DOHH2 (cell line): ENCODE data around the gene ARHGEF7.

Source experiments
- H3F3A ChIP-seq: fragments of 200-600 bp; sonication (generic), shearing (Covaris generic); 2 replicates; pipeline ENCODE4 v1.6.0; 2016; ENCODE audit warnings: antibody characterized with exemption, mild to moderate bottlenecking; ENCODE audit not compliant: control insufficient read depth, insufficient read depth
- H3K27ac ChIP-seq: fragments of 200-600 bp; sonication (generic); 2 replicates; pipeline ENCODE4 v1.5.1; 2014; ENCODE audit warnings: low read depth, mild to moderate bottlenecking, low read length, moderate library complexity
- H3K27me3 ChIP-seq: fragments of 200-600 bp; sonication (generic); 2 replicates; pipeline ENCODE4 v1.6.1; 2014; ENCODE audit warnings: mild to moderate bottlenecking, low read length, mixed read lengths; ENCODE audit not compliant: control insufficient read depth
- H3K36me3 ChIP-seq: fragments of 200-600 bp; sonication (generic); 2 replicates; pipeline ENCODE4 v1.6.1; 2014; ENCODE audit warnings: mild to moderate bottlenecking, low read length, moderate library complexity, mixed read lengths; ENCODE audit not compliant: control insufficient read depth
- H3K4me1 ChIP-seq: fragments of 200-600 bp; sonication (generic); 2 replicates; pipeline ENCODE4 v1.6.1; 2014; ENCODE audit warnings: mild to moderate bottlenecking, low read length, mixed read lengths; ENCODE audit not compliant: control insufficient read depth
- H3K4me2 ChIP-seq: fragments of 200-600 bp; sonication (generic); 2 replicates; pipeline ENCODE4 v1.6.0; 2014; ENCODE audit warnings: mild to moderate bottlenecking, low read length, moderate library complexity
- H3K4me3 ChIP-seq: fragments of 200-600 bp; sonication (generic); 2 replicates; pipeline ENCODE4 v1.5.1; 2014; ENCODE audit warnings: mild to moderate bottlenecking, low read length, mixed read lengths
- H3K79me2 ChIP-seq: fragments of 200-600 bp; sonication (generic); 2 replicates; pipeline ENCODE4 v1.6.1; 2014; ENCODE audit warnings: mild to moderate bottlenecking, low read length, mixed read lengths; ENCODE audit not compliant: control insufficient read depth
- H3K9me2 ChIP-seq: fragments of 200-600 bp; sonication (generic); replicated peaks from 2 replicates; pipeline ENCODE4 v1.6.1; 2014; ENCODE audit warnings: mild to moderate bottlenecking, low read length, mixed read lengths; ENCODE audit not compliant: control insufficient read depth
- H3K9me3 ChIP-seq: fragments of 200-600 bp; sonication (generic); 2 replicates; pipeline ENCODE4 v1.6.1; 2014; ENCODE audit warnings: antibody characterized with exemption, low read length, mixed read lengths; ENCODE audit not compliant: control insufficient read depth, insufficient read depth
- H4K20me1 ChIP-seq: fragments of 200-600 bp; sonication (generic); 2 replicates; pipeline ENCODE4 v1.6.0; 2014; ENCODE audit warnings: low read depth, mild to moderate bottlenecking, antibody characterized with exemption, low read length, moderate library complexity; ENCODE audit not compliant: control insufficient read depth, insufficient read depth
- EZH2phosphoT487 ChIP-seq: fragments of 200-600 bp; sonication (generic); IDR thresholded peaks from 2 replicates; pipeline ENCODE4 v1.6.1; 2017; ENCODE audit warnings: borderline replicate concordance, mild to moderate bottlenecking, antibody characterized with exemption, low read length, moderate library complexity, mixed read lengths
- TF ChIP-seq, protein P1 (sequence below): fragments of 200-600 bp; sonication (generic); IDR thresholded peaks from one replicate; pipeline ENCODE4 v1.5.1; 2014; ENCODE audit warnings: antibody characterized with exemption, mild to moderate bottlenecking, low read depth, low read length; ENCODE audit not compliant: poor library complexity, severe bottlenecking

Gene ARHGEF7

GRCh38 chr13:111161601-111162600 is 46.8 kb downstream of the ARHGEF7 start:
- Histone ChIP-seq H3K79me2 (peaks cover 99% of the 10 kb centered on the region), H3K27me3 (no peaks in the 10 kb centered on the region), H3K36me3 (peaks cover 87% of the 10 kb centered on the region), H3F3A (no peaks in the 10 kb centered on the region), H3K27ac (peak overlapping the region; percentile 61), H3K4me2 (peak overlapping the region; percentile 60), H3K4me1 (peaks cover 59% of the 10 kb centered on the region), H3K4me3 (peak overlapping the region; percentile 44), H3K9me2 (no peaks in the 10 kb centered on the region), H4K20me1 (no peaks in the 10 kb centered on the region), H3K9me3 (peaks cover 12% of the 10 kb centered on the region; the same call in 1 of the 2 replicates)
- no peak for TF ChIP-seq EZH2phosphoT487
- TF ChIP-seq, protein P1, sequence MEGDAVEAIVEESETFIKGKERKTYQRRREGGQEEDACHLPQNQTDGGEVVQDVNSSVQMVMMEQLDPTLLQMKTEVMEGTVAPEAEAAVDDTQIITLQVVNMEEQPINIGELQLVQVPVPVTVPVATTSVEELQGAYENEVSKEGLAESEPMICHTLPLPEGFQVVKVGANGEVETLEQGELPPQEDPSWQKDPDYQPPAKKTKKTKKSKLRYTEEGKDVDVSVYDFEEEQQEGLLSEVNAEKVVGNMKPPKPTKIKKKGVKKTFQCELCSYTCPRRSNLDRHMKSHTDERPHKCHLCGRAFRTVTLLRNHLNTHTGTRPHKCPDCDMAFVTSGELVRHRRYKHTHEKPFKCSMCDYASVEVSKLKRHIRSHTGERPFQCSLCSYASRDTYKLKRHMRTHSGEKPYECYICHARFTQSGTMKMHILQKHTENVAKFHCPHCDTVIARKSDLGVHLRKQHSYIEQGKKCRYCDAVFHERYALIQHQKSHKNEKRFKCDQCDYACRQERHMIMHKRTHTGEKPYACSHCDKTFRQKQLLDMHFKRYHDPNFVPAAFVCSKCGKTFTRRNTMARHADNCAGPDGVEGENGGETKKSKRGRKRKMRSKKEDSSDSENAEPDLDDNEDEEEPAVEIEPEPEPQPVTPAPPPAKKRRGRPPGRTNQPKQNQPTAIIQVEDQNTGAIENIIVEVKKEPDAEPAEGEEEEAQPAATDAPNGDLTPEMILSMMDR = no peak

GRCh38 chr13:111165241-111166010 is 50.3 kb downstream of the ARHGEF7 start:
- H3K4me1 ChIP-seq = peaks cover 66% of the 10 kb centered on the region
- H3K36me3 ChIP-seq = peaks cover 89% of the 10 kb centered on the region
- peaks cover 4% of the 10 kb centered on the region; the same call in 1 of the 2 replicates for H3K9me3 ChIP-seq
- H3K4me3 ChIP-seq = no peak overlapping the region
- no peaks in the 10 kb centered on the region for H4K20me1 ChIP-seq
- TF ChIP-seq, protein P1 = no peak
- TF ChIP-seq EZH2phosphoT487 = no peak
- no peaks in the 10 kb centered on the region for H3K9me2 ChIP-seq
- peaks cover 99% of the 10 kb centered on the region for H3K79me2 ChIP-seq
- no peaks in the 10 kb centered on the region for H3K27me3 ChIP-seq
- H3K4me2 ChIP-seq = 0 out of 2 replicates have a peak overlapping the region, but pooled peaks have one; percentile 2
- H3K27ac ChIP-seq = no peak overlapping the region
- no peaks in the 10 kb centered on the region for H3F3A ChIP-seq

DNA sequence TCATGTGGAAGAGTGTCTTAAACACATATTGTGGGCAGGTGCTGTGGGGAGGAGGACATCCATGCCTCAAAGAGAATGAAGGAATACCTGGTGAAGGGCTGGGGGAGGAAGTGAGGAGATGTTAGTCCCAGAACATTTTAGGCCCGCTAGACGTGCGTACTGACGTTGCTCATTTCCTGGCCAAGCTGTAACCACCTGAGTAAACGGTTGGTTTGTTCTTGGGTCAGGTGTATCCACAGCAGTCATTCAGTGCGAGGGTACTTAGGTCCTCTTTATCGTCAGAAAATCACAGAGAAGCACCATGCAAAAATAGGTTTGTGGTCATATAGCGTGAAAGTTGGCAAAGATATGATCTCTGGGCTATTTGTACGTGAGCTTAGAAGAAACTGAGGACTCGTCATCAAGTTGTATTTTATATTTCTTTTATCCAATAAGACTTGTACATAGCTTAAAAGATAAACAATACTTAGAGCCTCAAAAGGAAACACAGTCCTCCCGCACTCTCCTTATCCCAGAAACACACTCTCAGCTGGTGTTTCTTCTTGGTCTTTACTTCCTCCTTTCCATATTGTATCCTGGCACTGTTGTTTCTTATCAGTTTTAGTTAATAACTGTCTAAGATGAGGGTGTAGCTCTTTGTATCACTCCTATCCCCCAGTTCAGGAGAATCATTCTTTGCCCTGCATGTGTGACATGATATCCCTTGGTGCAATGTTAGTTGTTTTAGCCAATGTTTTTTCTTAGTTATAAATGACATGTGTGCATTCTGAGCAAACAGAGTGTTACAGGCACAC is 52.0 kb downstream of the ARHGEF7 start:
- H4K20me1 ChIP-seq = no peaks in the 10 kb centered on the region
- H3K4me3 ChIP-seq = no peak overlapping the region
- TF ChIP-seq, protein P1 = no peak
- no peak for TF ChIP-seq EZH2phosphoT487
- H3K9me2 ChIP-seq = no peaks in the 10 kb centered on the region
- H3K4me2 ChIP-seq = no peak overlapping the region
- H3K27ac ChIP-seq = no peak overlapping the region
- peaks cover 100% of the 10 kb centered on the region for H3K79me2 ChIP-seq
- no peaks in the 10 kb centered on the region for H3K27me3 ChIP-seq
- H3K9me3 ChIP-seq = no peaks in the 10 kb centered on the region
- H3K4me1 ChIP-seq = peaks cover 62% of the 10 kb centered on the region
- H3F3A ChIP-seq = no peaks in the 10 kb centered on the region
- H3K36me3 ChIP-seq = peaks cover 86% of the 10 kb centered on the region
